HFF-Myc (cell line): ENCODE results near the gene NELL1.

Experiments
- DNase-seq: peaks from one replicate; pipeline ENCODE4 v3.0.0-alpha.2; 2011; ENCODE audit warnings: low read depth; ENCODE audit errors: extremely low read depth
- H3K4me3 ChIP-seq: replicated peaks from 2 replicates; pipeline ENCODE4 v1.5.1; 2011; ENCODE audit warnings: low read depth, mild to moderate bottlenecking, control low read depth, low read length
- CTCF ChIP-seq: IDR thresholded peaks from 2 replicates; pipeline ENCODE4 v1.5.1; 2012; ENCODE audit warnings: mild to moderate bottlenecking, low read depth, low read length, control low read depth; ENCODE audit errors: missing control alignments

The NELL1 gene

GRCh38 chr11:21082853-21083252 is 413.5 kb downstream of the NELL1 start:
- TF ChIP-seq CTCF: no peak
- no peak for DNase-seq
- no peak overlapping the region for H3K4me3 ChIP-seq

- DNase-seq: no peak
- H3K4me3 ChIP-seq: no peak overlapping the region
- no peak for TF ChIP-seq CTCF
These were observed 419.5 kb downstream of the NELL1 start for GRCh38 chr11:21088930-21089329.

- H3K4me3 ChIP-seq: no peak overlapping the region
- no peak for TF ChIP-seq CTCF
- DNase-seq: no peak
These were observed 435.3 kb downstream of the NELL1 start for GRCh38 chr11:21104641-21105040.

GRCh38 chr11:21105196-21105917 is 436.0 kb downstream of the NELL1 start:
- no peak for TF ChIP-seq CTCF
- DNase-seq: no peak
- no peak overlapping the region for H3K4me3 ChIP-seq

- TF ChIP-seq CTCF: no peak
- no peak overlapping the region for H3K4me3 ChIP-seq
- DNase-seq: no peak
These were observed 440.0 kb downstream of the NELL1 start for GRCh38 chr11:21109341-21109740.

- no peak for TF ChIP-seq CTCF
- DNase-seq: no peak
- no peak overlapping the region for H3K4me3 ChIP-seq
These were observed 441.0 kb downstream of the NELL1 start for GRCh38 chr11:21110415-21110814.

GRCh38 chr11:21113876-21114275 is 444.5 kb downstream of the NELL1 start:
- H3K4me3 ChIP-seq: no peak overlapping the region
- no peak for TF ChIP-seq CTCF
- DNase-seq: no peak
